Ramos (cell line): ENCODE measurements around the gene TM6SF1.
"Not testable (repeated sequence)": the region's sequence is repeated elsewhere in the genome, so short reads cannot be mapped to it uniquely, and the experiment has no call there.

ENCODE experiments used
- in situ Hi-C: fragments of 300-500 bp; cut with MboI; formaldehyde crosslinking; loops from one replicate; pipeline ENCODE4 v1.14.3; 2022; ENCODE audit warnings: low sequenced_read_pairs; ENCODE audit not compliant: unreplicated experiment

TM6SF1 gene

DNA sequence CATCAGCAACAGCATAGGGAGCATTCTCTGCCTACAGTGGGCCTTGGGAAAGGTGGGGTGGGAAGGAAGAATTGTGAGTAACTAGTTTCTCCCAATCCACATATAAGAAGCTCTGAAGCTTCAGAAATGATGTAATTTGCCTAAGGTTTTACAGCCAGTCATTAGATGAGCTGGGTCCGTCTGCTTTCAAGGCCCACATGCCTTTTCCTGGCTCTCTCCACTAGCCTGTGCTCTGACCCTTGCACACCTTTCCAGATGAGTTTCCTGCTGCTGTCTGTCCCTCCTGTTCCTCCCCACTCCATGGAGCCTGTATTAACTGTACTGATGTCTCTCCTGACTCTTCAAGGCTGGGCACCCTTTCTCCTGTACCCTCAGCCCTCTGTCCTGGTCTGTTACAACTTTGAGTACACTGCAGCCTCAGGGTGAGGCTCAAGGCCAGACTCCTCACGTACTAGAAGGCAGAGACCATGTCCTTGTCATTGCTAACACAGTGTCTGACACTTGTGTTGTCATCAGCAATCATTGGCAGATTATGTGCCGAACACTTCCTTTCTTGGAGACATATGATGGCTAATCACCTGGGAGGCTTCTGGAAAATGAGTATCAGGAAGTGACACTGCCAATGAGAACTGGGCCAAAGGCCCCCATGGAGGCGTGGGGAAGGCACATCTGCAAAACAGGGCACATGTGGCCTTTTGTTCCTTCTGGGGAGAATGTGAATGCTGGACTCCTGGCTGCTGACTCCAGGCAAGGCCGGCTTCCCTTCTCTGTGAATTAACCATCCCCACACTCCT lies 6.6 kb downstream of the TM6SF1 start:
- in situ Hi-C loops: no loop called here

DNA sequence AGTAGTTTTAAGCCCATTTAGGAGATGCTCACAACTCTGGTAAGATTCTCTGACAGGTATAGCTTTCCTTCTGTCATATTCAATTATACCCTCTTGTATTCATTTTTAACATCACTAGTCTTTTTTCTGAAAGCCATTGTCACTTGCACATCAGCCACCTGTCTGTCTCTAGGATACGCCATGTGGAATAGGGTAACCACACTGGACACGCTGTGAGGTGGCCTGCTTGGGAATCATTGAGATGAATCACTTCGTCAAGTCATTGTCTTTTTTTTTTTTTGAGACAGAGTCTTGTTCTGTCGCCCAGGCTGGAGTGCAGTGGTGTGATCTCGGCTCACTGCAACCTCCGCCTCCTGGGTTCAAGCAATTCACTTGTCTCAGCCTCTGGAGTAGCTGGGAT lies 7.4 kb downstream of the TM6SF1 start:
- in situ Hi-C loops: no loop called here

DNA sequence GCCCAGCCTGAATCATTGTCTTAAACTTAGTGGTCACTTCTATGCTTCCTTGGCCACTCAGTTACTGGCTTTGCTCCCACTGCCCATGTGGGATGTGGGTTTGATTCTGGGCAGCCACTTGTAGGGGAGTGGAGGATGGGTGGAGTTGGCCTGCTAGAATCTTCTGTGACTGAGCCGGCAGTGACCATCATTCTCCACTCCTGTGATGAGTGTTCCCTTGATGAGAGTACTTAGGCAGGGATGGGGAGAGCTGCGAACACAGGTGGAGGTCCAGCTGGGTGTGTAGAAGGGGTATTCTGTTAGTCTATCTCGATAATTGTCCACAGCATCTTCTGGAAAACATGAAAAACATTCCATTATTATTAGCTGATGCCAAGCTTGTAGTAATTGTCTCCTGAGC lies 8.0 kb downstream of the TM6SF1 start:
- in situ Hi-C loops: no loop called here

GRCh38 chr15:83115831-83116565 lies 8.6 kb downstream of the TM6SF1 start:
- in situ Hi-C loops: no loop called here

GRCh38 chr15:83118291-83118827 lies 10.9 kb downstream of the TM6SF1 start:
- in situ Hi-C loops: no loop called here

GRCh38 chr15:83118968-83119367 lies 11.5 kb downstream of the TM6SF1 start:
- in situ Hi-C loops: no loop called here

DNA sequence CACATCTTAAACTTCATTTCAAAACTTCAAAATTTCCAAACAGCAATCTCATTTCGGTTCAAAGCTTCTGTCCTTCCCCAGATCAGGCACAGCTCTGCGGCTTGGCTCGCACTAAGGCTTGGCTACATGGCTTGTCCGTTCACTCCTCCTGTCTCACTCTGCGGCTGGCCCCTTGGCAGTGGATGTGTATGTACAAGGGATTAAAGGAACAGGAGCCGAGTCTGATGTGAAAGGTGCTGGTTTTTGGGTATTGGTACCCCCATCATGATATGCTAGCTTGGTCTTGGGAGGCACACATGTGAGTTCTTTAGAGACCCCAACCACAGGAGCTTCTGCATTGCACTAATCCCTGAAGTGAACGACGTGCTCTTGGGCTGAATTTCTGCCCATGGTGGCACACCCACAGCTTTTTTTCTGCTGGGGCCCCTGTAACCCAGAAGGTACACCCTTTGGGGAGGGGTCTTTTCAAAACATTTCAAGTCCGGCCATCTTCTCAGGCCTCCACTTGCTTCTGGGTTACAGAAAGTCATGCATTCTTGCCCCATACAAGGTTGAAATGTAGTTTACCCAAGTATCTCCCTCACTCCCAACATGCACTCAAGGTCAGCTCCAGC lies 12.6 kb downstream of the TM6SF1 start:
- in situ Hi-C loops: no loop called here

DNA sequence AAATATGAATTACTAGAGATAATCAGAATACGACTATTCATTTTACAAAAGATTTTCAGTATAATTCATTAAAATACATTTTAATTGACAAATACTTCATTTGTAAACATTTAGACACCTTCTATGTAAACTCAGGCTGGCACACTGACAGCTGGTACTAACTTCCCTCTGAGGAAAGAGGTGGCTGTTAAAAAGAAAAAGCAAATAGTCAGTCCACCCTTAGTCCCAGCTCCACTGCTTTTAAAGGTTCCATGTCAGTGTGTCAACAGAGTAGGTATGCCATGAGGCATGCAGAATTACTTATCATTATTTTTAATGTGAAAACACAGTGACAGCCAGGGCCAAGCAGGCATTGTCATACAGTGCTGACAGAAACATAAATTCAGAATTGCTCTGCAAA lies 16.1 kb downstream of the TM6SF1 start:
- in situ Hi-C loops: no loop called here

DNA sequence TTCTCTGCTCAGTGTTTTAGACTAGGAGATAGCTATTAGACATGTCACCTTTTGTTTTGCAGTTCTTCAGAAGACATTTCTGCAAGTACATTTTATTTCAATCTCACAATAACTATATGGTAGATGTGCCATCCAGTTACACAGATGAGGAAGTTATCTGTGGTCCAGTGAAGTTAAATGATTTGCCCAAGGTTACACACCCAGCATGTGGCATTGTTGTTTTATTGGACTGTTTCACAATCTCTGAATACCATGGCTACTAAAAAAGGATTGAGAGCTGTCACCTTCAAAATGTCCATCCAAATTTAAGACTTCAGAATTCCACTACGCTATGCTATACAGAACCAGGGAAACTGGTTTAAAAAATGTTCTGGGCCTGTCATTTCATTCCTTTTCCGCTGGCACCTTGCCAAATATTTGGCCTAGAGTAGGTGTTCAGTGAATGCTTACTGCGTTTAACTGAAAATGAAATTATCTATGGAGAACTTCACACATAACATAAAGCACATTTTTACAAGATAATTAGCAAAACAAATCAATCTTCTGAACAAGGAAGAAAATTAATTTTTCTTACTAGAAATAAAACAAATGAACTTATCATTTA lies 20.2 kb downstream of the TM6SF1 start:
- in situ Hi-C loops: no loop called here

GRCh38 chr15:83129791-83130190 lies 22.3 kb downstream of the TM6SF1 start:
- in situ Hi-C loops: no loop called here

GRCh38 chr15:83132861-83133523 lies 25.5 kb downstream of the TM6SF1 start:
- in situ Hi-C loops: no loop called here

GRCh38 chr15:83142151-83142550 lies 34.7 kb downstream of the TM6SF1 start:
- in situ Hi-C loops: not testable (repeated sequence)

DNA sequence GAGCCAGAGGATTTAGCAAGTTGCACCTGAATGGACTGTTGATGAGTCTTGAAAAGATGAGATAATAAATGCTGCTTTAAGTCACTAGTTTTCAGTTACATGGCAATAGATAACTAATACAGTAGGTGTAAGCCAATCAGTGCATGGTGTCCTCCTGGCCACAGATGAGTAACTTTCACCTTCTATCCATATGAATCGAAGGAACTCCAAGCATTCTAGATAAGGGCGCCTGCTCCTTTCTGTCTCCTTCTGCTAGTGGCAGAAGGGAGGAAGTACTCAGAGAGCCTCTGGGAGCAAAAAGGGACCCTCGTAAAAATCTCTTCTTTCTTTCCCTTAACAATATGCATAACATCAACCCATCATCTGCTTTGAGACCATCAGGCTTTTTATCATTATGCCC lies 37.3 kb downstream of the TM6SF1 start:
- in situ Hi-C loops: no loop called here

GRCh38 chr15:83153288-83153687 lies 45.8 kb downstream of the TM6SF1 start:
- in situ Hi-C loops: no loop called here

DNA sequence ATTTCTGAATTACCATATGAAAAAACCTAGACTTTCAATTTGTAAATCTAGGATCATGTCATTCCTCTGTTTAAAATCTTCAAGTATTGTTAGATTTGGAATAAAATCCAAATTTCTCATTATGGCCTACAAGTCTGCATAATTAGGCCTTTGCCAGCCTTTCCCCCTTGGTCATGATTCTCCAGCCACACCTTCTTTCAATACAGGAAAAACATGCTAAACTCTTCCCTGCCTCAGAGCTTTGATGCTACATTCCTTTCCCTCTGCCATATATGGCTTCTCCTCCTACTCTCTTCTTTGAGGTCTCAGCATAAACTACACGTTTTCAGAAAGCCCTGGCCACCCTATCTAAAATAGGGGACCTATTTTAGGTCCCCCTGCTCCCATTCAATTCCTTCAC lies 48.5 kb downstream of the TM6SF1 start:
- in situ Hi-C loops: no loop called here

DNA sequence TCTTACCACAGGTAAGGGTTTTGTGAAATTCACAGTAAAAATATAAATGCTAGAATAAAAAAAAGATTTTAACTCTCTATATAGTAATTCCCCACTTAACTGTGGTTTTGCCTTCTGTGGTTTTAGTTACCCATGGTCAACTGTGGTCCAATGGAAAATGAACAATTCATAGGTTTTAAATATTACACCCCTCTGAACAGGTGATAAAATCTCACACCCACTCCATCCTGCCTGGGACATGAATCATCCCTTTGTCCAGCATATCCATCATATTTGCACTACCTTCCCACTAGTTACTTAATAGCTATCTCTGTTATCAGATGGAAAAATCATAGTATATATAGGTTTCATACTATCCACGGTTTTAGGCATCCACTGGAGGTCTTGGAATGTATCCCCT lies 50.9 kb downstream of the TM6SF1 start:
- in situ Hi-C loops: no loop called here

DNA sequence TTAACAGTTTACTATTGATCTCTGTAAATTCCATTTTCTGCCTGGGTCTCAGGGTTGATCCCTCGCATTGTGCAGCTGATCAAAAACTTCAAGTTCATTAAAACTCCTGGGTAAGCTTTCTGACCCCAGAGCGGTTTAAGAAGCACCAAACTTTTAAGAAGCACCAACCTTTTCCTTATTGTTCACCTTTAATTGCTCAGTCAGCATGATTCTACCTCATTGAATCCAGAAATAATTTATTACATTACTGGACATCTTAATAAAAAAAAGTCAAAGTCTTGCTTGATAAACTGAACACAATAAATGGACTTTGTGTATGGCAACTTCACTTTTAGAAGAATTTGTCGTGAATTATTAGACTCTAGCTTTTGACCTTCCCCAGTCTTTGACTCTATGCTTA lies 53.3 kb downstream of the TM6SF1 start:
- in situ Hi-C loops: no loop called here

DNA sequence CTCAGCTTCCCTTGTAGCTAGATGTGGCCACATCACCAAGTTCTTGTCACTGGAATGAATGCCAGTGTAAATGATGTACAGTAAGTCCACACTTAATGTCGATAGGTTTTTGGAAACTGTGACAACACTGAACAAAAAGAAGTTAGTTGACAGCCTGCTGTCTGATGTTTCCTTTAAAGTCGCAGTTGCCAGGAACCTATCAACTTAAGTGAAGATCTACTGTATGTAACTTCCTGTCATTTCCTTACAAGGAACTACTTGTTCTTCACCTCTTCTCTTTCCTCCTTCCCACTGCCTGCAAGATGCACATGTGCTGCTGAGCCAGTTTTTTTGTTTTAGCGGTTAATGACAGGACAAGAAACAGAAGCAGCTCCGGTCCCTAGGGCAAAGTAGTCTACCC lies 55.6 kb downstream of the TM6SF1 start:
- in situ Hi-C loops: no loop called here

GRCh38 chr15:83164111-83164770 lies 56.8 kb downstream of the TM6SF1 start:
- in situ Hi-C loops: no loop called here
